ENCODE results near the gene RAC3.

DNA sequence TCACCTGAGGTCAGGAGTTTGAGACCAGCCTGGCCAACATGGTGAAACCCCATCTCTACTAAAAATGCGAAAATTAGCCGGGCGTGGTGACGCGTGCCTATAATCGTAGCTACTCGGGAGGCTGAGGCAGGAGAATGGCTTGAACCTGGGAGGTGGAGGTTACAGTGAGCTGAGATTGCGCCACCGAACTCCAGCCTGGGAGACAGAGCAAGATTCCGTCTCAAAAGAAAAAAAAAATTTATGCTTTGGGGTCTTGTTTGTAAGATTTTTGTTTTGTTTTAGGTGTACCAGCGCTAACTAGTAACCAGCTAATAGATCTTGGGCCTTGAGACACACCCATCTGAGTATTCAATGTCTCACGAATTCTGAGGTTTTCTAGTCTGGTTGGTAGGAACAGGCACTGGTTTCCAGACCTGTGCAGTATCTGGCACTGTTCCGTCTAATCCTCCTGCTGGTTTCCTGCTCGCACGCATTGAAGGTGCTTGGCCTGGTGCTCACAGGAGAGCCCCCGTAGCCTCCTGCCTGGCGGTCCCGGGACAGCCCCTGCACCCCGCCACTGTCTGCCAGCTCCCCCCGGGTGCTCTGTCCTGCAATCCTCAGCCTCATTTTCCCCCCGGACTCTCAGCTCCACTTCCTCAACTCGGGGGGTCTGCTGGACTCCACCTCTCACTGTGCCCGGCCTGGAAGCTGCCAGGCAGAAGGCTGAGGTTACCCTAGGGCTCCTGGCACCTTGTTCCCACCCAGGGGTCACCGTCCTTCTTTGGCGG is 44.7 kb downstream of the RAC3 start:
- TF ChIP-seq, protein P1, sequence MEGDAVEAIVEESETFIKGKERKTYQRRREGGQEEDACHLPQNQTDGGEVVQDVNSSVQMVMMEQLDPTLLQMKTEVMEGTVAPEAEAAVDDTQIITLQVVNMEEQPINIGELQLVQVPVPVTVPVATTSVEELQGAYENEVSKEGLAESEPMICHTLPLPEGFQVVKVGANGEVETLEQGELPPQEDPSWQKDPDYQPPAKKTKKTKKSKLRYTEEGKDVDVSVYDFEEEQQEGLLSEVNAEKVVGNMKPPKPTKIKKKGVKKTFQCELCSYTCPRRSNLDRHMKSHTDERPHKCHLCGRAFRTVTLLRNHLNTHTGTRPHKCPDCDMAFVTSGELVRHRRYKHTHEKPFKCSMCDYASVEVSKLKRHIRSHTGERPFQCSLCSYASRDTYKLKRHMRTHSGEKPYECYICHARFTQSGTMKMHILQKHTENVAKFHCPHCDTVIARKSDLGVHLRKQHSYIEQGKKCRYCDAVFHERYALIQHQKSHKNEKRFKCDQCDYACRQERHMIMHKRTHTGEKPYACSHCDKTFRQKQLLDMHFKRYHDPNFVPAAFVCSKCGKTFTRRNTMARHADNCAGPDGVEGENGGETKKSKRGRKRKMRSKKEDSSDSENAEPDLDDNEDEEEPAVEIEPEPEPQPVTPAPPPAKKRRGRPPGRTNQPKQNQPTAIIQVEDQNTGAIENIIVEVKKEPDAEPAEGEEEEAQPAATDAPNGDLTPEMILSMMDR (IDR thresholded peaks at IDR 0.05 in 4 of 5, conservative IDR thresholded peaks at IDR 0.05 in 1 of 5), result no peak
- no peak for TF ChIP-seq POLR2A (IDR thresholded peaks at IDR 0.05)

Measured in gastrocnemius medialis (tissue), 4 donors.